ENCODE results near the gene RBMS3.
A peak's percentile ranks its signal among the peaks of the same experiment; 100 is the strongest.
"Not testable (repeated sequence)": the region's sequence is repeated elsewhere in the genome, so short reads cannot be mapped to it uniquely, and the experiment has no call there.

The RBMS3 gene

GRCh38 chr3:29280404-29281093 lies at the start of gene RBMS3:
Gene RBMS3, plus strand, starts transcription at chr3:29281071.
- peak in 11 of 14 donors; percentile 12 to 64 (median 34) for DNase-seq

DNA sequence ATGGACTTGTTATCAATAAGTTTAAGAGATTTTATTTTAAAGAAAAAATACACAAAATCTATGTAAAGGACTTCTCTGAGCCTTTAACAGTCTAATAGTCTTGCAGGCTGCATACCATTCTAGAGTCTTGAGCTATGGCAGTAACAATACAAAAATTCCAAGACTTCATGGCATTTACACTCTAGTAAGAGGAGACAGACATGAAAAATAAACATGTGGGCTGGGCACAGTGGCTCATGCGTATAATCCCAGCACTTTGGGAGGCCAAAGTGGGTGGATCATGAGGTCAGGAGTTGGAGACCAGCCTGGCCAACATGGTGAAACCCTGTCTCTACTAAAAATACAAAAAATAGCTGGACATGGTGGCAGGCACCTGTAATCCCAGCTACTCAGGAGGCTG lies 47.7 kb upstream of the RBMS3 start:
- not testable (repeated sequence) for DNase-seq

DNA sequence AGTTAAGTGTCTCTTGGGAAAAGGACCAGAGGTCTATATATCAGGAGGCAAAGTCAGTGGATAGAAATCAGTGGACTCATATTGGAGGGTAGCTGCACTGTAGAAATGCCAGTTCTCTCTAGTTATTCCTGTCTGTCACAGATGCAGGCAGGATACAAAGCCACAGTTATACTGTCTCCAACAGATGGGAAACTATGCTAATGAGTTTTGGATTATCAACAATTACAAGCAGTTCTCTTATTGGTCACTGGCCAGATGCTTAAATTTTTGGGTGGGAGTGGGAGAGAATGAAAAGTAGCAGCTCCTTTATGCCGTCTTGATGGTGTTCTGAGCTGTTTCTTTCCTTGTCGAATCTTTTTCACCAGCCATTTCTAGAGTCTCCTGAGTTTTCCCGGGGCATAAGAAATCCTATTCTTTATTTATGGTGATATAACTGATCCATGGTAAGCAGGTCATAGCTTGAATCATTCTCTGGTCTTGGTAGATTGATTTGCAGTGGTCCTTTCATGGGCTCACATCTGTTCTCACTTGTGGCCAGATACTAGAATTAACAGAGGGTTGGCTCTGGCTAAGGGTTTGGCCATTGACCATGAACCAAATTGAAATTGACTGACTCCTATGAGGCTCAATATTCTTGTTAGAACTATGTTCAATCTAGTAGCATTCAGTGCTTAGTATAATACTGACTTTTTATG lies 44.6 kb upstream of the RBMS3 start:
- no peak for DNase-seq

DNA sequence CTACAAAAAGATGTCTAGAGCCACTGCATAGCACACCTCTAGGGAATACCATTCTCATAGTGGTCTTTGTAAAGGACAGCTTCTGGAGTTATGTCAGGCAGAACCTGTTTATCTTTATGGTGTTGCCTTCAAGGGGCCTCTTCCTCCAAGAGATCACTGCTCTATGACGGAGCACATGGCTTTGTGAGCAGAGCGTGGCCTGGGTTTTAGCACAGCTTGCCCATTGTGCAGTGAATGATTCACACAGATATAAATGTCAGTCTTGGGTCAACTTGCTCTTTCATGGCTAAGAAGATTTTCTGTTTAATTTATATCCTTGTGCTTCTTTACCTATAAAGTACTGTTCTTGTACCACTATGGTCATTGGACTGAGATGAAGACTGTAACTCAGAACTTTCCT lies 41.5 kb upstream of the RBMS3 start:
- no peak for DNase-seq

DNA sequence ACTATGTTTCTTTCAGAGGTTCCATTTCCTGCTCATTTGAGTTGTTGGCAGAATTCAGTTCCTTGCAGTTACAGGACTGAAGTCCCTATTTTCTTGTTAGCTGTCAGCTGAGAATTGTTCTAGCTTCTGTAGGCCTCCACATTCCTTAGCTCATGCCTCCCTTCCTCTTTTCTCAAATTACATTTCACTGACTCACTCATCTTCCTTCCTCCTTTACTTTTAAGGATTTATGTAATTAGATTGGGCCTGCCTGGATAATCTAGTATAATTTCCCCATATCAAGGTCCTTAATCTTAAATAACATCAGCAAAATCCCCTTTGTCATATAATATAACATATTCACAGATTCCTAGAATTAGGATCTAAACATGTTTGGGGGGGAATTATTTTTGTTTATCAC lies 40.6 kb upstream of the RBMS3 start:
- DNase-seq: no peak

GRCh38 chr3:29240887-29241286 lies 40.0 kb upstream of the RBMS3 start:
- DNase-seq: no peak

GRCh38 chr3:29241855-29242254 lies 39.0 kb upstream of the RBMS3 start:
- no peak for DNase-seq

DNA sequence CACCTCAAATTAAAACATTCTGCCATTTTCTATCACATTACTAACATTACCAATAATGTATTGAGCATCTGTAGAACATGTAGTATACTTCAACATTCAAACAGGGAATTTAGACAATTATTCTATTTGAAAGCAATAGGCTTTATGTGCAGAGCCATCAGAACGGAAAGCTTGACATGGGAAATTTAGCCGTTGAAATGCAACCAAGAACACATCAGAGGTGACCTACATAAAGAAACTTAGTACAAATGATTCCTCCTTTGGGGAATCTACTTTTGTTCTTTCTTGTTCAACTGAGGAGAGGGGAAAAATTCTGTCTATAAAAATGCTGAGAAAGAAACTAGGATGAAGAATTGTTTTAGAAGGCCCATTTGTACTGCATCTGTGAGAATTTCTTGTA lies 38.6 kb upstream of the RBMS3 start:
- no peak for DNase-seq

DNA sequence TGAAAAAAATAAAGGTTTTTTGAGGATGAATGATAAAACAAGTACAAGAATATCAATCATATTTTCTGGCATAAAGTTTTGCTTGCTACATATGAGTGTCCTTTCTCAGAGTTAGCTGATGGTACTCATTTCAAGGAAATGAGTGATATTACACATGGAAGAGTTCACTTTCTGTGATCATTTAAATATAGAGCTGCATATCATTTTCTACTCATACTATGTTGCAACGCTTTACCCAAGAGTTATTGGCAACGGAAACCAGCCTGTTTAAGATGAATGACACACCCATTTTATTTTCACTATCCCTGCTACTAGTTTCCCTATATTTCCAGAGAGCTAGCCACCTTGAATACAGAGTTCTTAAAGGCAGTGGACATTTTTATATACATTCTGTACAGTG lies 35.4 kb upstream of the RBMS3 start:
- no peak for DNase-seq

- DNase-seq: no peak
Observed at GRCh38 chr3:29247088-29247745, 33.7 kb upstream of the RBMS3 start.

DNA sequence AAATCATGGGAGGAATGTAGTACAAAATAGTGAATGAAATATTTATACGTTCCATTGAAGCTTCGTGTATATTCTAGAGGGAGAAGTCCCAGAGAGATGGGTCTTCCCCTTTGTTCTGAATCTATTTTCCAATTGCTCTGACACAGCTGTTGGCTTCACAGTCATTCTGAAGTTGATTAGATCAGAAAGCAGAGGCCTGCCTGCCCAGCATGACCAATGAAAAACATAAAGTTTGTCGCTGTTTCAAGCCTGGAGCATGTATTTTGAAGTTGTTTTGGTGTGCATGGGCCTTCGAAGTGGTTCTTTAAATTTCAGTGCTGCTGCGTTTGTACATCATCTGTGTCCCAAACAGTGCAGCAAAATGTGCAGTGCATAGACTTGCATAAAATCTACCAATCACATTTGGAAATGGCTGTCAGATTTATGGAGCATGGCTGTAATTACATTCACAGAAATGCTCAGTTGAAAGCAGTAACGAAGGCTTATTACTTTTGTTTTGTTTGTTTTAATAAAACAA lies 31.0 kb upstream of the RBMS3 start:
- no peak for DNase-seq

DNA sequence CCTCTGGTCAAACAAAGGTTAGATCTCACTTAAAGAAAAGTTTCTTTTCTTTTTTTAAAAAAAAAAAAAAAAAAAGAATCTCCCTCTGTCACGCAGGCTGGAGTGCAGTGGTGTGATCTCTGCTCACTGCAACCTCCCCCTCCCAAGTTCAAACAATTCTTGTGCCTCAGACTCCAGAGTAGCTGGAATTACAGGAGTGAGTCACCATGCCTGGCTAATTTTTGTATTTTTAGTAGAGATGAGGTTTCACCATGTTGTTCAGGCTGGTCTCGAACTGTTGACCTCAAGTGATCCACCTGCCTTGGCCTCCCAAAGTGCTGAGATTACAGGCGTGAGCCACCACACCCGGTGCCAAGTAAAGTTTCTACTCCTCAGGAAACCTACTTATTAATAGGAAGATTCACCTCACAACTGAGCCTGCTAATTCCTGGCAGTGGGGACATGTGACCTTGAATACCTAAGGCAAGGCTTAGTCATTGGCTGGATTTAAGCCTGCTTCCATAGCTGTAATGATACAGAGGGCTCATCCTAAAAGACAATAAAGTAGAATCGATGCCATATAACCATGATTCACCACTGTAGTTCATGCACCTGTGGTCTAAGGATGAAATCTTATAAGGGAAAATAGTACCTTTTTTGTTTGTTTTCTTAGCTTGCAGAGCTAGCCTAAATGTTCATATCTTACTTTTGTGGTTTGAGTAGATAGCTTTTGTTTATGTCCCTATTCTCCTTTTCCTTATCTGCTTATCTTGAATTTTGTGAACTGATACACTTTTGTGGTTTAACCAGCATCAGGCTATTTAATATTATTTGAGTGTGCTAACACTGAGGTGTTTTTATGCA lies 24.8 kb upstream of the RBMS3 start:
- no peak for DNase-seq

DNA sequence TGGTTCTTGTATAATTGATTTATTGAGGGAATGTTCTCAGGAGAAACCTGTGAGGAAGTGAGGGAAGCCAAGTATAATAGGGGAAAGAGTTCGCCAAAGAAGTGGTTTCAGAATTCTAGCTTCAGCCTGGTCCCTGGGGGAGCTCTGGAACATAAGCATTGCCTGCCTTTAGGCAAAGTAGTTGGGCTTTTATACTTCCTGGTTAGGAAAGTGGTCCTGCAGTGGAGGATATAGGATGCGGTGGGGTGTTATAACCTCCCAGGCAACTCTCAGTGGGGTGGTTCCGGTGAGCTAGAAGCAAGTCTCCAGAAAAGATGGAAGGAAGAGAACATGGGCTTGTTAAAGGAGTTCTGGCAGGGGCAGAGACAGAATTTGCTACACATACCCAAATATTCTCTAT lies 22.7 kb upstream of the RBMS3 start:
- DNase-seq: no peak

DNA sequence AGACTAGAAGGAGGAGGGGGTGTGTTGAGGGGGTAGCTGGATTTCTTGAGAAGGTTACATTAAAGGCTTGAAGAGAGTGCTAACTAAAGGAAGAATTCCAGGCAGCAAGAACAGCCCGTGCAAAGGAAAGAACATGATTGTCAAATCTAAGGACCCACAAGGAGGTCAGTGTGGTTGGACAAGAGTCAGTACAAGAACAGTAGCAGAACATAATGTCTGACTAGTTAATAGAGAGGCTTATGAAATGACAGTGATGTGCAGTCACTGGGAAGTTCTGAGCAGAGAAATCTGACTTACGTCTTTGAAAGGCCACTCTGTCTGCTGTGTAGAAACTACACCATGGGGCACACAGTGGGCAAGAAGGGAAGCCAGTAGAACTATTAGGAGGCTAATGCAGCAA lies 19.8 kb upstream of the RBMS3 start:
- no peak for DNase-seq

DNA sequence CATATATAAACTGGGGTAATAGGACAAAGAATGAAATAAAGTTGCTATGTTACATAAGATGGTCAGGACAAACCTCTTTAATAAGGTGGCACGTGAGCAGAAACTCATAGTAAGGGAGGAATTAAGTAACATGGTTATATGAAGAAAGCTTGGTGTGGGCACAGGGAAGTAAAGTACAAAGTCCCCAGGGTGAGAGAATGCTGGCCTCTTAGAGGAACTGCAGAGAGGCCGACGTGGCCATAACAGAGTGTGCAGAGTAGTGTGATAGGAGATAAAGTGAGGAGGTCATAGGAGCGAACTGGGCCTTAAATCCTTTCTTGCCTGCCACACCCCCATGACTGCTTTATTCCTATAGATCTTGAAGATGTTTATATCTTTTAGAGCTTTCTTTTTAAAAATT lies 17.4 kb upstream of the RBMS3 start:
- DNase-seq: no peak

- no peak for DNase-seq
Observed at GRCh38 chr3:29265509-29266072, 15.3 kb upstream of the RBMS3 start.

GRCh38 chr3:29267226-29267625 lies 13.6 kb upstream of the RBMS3 start:
- DNase-seq: no peak

DNA sequence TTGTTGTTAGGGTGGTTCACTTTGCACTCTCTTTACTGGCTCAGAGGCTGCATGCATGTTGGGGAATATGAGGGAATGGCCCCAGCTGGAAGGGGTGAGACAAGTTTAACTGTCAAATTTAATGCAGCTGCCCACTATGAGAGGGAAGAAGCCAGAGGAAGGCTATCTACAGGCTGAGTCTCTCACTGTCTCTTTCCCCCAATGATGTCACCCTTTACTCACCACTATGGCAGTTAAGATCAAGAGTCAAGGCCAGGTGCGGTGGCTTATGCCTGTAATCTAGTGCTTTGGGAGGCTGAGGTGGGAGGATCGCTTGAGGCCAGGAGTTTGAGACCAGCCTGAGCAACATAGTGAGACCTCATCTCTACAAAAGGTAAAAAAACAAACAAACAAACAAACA lies 12.2 kb upstream of the RBMS3 start:
- no peak for DNase-seq

DNA sequence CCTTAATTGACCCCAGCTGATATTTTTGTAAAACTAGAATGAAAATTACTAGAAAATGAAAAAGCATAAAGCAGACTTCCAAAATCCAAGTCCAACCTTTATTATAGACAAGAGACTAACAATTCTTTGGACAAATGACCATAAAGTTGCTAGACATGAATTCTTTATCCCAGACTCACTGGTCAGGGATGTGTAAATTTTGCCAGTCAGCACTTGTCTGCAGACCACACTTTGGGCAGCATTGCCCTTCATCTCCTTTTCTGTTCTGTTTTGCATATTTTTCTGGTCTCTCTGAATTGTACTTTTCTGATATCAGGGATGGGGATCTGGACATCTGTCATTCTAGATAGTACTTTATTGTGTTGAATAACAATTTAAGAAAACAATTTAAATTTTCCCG lies 10.1 kb upstream of the RBMS3 start:
- DNase-seq: no peak

GRCh38 chr3:29271475-29271874 lies 9.4 kb upstream of the RBMS3 start:
- no peak for DNase-seq

- no peak for DNase-seq
Observed at GRCh38 chr3:29274667-29275066, 6.2 kb upstream of the RBMS3 start.

- no peak for DNase-seq
Observed at GRCh38 chr3:29275309-29275708, 5.6 kb upstream of the RBMS3 start.

All from C1 segment of cervical spinal cord (tissue), 14 donors.